ENCODE results near the gene AMPD3.

DNA sequence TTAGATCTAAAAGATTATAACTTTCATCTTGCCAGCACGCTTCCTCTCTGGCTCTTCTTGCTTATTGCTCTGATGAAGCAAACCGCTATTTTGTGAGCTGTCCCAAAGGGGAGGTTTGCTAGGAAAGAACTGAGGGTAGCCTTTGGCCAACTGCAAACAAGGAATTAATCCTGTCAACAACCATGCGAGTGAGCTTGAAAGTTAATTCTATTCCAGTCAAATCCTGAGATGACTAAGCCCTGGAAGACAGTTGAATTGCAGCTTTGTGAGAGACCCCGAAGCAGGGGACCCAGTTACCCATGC is 96.2 kb downstream of the AMPD3 start:
- TF ChIP-seq GATA2 (IDR thresholded peaks at IDR 0.05; ENCODE audit: low read depth, low read length) (no peak), GATA3 (IDR thresholded peaks at IDR 0.05; ENCODE audit: low read depth, low read length) (no peak)

Data from SH-SY5Y (cell line).